K562 (cell line): ENCODE data around the gene CHAC1. TPM values are rescaled to one million over a fixed set of nuclear protein-coding genes. Genes with fewer than 3 reads are reported as not detected.

Experiments
- ATAC-seq: fragments of 200-7000 bp; cut with Tn5 transposase; 3 replicates; pipeline ENCODE4 v1.9.1; 2020; ENCODE audit warnings: moderate library complexity
- BruUV-seq: library from RNA; stranded (reverse); fragments of 400-500 nt; replicated peaks from 2 replicates; lab custom pipeline; 2021; lab: Mats Ljungman, UMichigan
- CTCF ChIA-PET: fragments of 300-600 bp; formaldehyde crosslinking; extraction: SDS; loops from one replicate; lab custom pipeline; 2021; ENCODE audit warnings: low intra/inter-chr PET ratio; lab: Yijun Ruan, JAX
- POLR2A ChIA-PET: fragments of 300-600, 350-650 bp; sonication (Branson Sonifier 250); formaldehyde crosslinking; extraction: SDS; loops from one replicate; lab custom pipeline; 2021; ENCODE audit warnings: antibody characterized with exemption, inconsistent platforms; lab: Yijun Ruan, JAX
- DNase-seq, 4 experiments: peaks; one replicate each; pipeline versions ENCODE4 v3.0.0 to v3.0.0-alpha.2; 2011 to 2018; ENCODE audit warnings: low spot score in 3 of 4, mixed read lengths in 3 of 4; ENCODE audit errors: extremely low read depth in 1 of 4
- FAIRE-seq: peaks from 2 replicates; lab custom pipeline; 2011; peaks lifted over from hg19 to GRCh38; lab: Jason Lieb, UNC
- H2AFZ ChIP-seq: 2 replicates; pipeline ENCODE4 v1.6.0; 2011; ENCODE audit warnings: low read depth, low read length, control low read depth, inconsistent platforms
- H3K27ac ChIP-seq: fragments of 200-600 bp; 3 replicates; pipeline ENCODE4 v1.8.0; 2011; ENCODE audit warnings: low read depth, mild to moderate bottlenecking, control low read depth, inconsistent platforms, low read length, moderate library complexity, mixed read lengths; ENCODE audit errors: extremely low read depth
- H3K27me3 ChIP-seq, 2 experiments: fragments of 300-600 bp in 1 of 2; 2 replicates in 1 of 2; 3 replicates in 1 of 2; pipeline versions ENCODE4 v1.6.0 to v1.8.0; 2011; ENCODE audit warnings: inconsistent platforms in 2 of 2, low read length in 2 of 2, mild to moderate bottlenecking in 1 of 2, mixed read lengths in 1 of 2, moderate library complexity in 1 of 2; ENCODE audit not compliant: control insufficient read depth in 2 of 2, insufficient read depth in 2 of 2
- H3K36me3 ChIP-seq: fragments of 300-600 bp; 3 replicates; pipeline ENCODE4 v1.8.0; 2011; ENCODE audit warnings: mild to moderate bottlenecking, low read length, inconsistent platforms; ENCODE audit not compliant: control insufficient read depth, insufficient read depth
- H3K4me1 ChIP-seq, 2 experiments: fragments of 200-600 bp in 1 of 2; replicated peaks in 1 of 2; 2 replicates in 1 of 2; 3 replicates in 1 of 2; pipeline versions ENCODE4 v1.5.1 to v1.8.0; 2011; ENCODE audit warnings: inconsistent platforms in 2 of 2, low read length in 2 of 2, mild to moderate bottlenecking in 1 of 2, mixed read lengths in 1 of 2, moderate library complexity in 1 of 2; ENCODE audit not compliant: control insufficient read depth in 2 of 2, insufficient read depth in 2 of 2
- H3K4me2 ChIP-seq: 2 replicates; pipeline ENCODE4 v1.6.1; 2011; ENCODE audit warnings: low read length, control low read depth, inconsistent platforms, mixed read lengths; ENCODE audit not compliant: insufficient read depth
- H3K4me3 ChIP-seq: fragments of 200-600 bp; sonication (generic), shearing (Covaris generic); 2 replicates; pipeline ENCODE4 v1.5.1; 2016; ENCODE audit warnings: control low read depth, inconsistent platforms
- H3K79me2 ChIP-seq: fragments of 200-600 bp; 3 replicates; pipeline ENCODE4 v1.8.0; 2011; ENCODE audit warnings: low read length, inconsistent platforms; ENCODE audit not compliant: control insufficient read depth, insufficient read depth
- H3K9ac ChIP-seq, 2 experiments: 2 replicates each; pipeline versions ENCODE4 v1.6.0 to v1.6.1; 2011; ENCODE audit warnings: low read depth in 2 of 2, low read length in 2 of 2, control low read depth in 1 of 2, inconsistent platforms in 1 of 2, mild to moderate bottlenecking in 1 of 2, mixed read lengths in 1 of 2; ENCODE audit not compliant: insufficient read depth in 1 of 2
- H3K9me1 ChIP-seq: one replicate; pipeline ENCODE4 v1.6.0; 2011; ENCODE audit warnings: inconsistent platforms, mild to moderate bottlenecking, low read length, moderate library complexity; ENCODE audit not compliant: control insufficient read depth, insufficient read depth
- H3K9me3 ChIP-seq: replicated peaks from 2 replicates; pipeline ENCODE4 v1.5.1; 2011; ENCODE audit warnings: low read depth, low read length, inconsistent platforms; ENCODE audit not compliant: control insufficient read depth, insufficient read depth
- H4K20me1 ChIP-seq: replicated peaks from 2 replicates; pipeline ENCODE4 v1.6.1; 2011; ENCODE audit warnings: low read length, inconsistent platforms, mixed read lengths; ENCODE audit not compliant: control insufficient read depth, insufficient read depth
- ADNP ChIP-seq: fragments of 200-800 bp; sonication (Bioruptor generic); IDR thresholded peaks from 2 replicates; pipeline ENCODE4 v1.6.1; 2016; ENCODE audit warnings: missing genetic modification characterization, missing compliant biosample characterization
- DIDO1 ChIP-seq: fragments of 450-650 bp; IDR thresholded peaks from 2 replicates; pipeline ENCODE4 v1.6.1; 2016; ENCODE audit warnings: low read depth, missing biosample characterization, missing genetic modification characterization
- DNMT1 ChIP-seq: fragments of 450-650 bp; IDR thresholded peaks from 2 replicates; pipeline ENCODE4 v1.6.1; 2016; ENCODE audit warnings: antibody characterized with exemption, mild to moderate bottlenecking
- DPF2 ChIP-seq: fragments of 450-650 bp; IDR thresholded peaks from 2 replicates; pipeline ENCODE4 v1.6.1; 2016
- ESRRB ChIP-seq: fragments of 250-450 bp; sonication (Bioruptor Pico); IDR thresholded peaks from 2 replicates; pipeline ENCODE4 v1.5.0; 2020; ENCODE audit warnings: mild to moderate bottlenecking, moderate library complexity, borderline replicate concordance
- HNRNPL ChIP-seq: fragments of 200-400 bp; formaldehyde crosslinking; IDR thresholded peaks from 2 replicates; pipeline ENCODE4 v1.6.1; 2017; ENCODE audit warnings: low read depth, mild to moderate bottlenecking, low read length
- L3MBTL2 ChIP-seq: fragments of 450-650 bp; IDR thresholded peaks from 2 replicates; pipeline ENCODE4 v1.6.1; 2016; ENCODE audit warnings: mild to moderate bottlenecking, moderate library complexity
- MED1 ChIP-seq: sonication (generic); formaldehyde crosslinking; IDR thresholded peaks from 2 replicates; pipeline ENCODE4 v1.8.1; 2023; ENCODE audit warnings: missing genetic modification reagents, borderline replicate concordance
- POLR2G ChIP-seq: fragments of 200-400 bp; formaldehyde crosslinking; IDR thresholded peaks from 2 replicates; pipeline ENCODE4 v1.6.1; 2017; ENCODE audit warnings: low read depth, mild to moderate bottlenecking, antibody characterized with exemption, low read length, moderate library complexity
- RBBP5 ChIP-seq: fragments of 200-600 bp; sonication (generic); IDR thresholded peaks from 2 replicates; pipeline ENCODE4 v1.6.1; 2012; ENCODE audit warnings: borderline replicate concordance, mild to moderate bottlenecking, low read length, control low read depth, inconsistent platforms; ENCODE audit not compliant: insufficient read depth, poor library complexity, severe bottlenecking
- SMARCB1 ChIP-seq: IDR thresholded peaks from 2 replicates; pipeline ENCODE4 v1.6.1; 2011; ENCODE audit warnings: improper control_type of control experiment, low read depth; ENCODE audit not compliant: insufficient read length
- U2AF2 ChIP-seq: fragments of 200-400 bp; formaldehyde crosslinking; optimal IDR thresholded peaks from 2 replicates; pipeline ENCODE3; 2017; ENCODE audit warnings: low read depth, mild to moderate bottlenecking, low read length
- ZMIZ1 ChIP-seq, 2 experiments: fragments of 150-350 bp in 1 of 2; IDR thresholded peaks; 2 replicates each; pipeline ENCODE4 v1.6.1; 2012 to 2016; ENCODE audit warnings: low read depth in 2 of 2, low read length in 2 of 2, mild to moderate bottlenecking in 1 of 2, moderate library complexity in 1 of 2
- WGBS: fragments of 100-300 bp; shearing (Covaris generic); methylation state at CpG from one replicate; pipeline ENCODE4 v1.1.6; 2016; ENCODE audit warnings: low coverage, mixed read lengths; ENCODE audit not compliant: insufficient coverage; ENCODE audit errors: missing lambda C conversion rate; 5-methylcytosine and 5-hydroxymethylcytosine counted together
- in situ Hi-C: fragments of 300-500 bp; cut with MboI; formaldehyde crosslinking; loops from 4 replicates; pipeline ENCODE4 v1.15.0; 2018; ENCODE audit warnings: inconsistent platforms, mixed read lengths
- intact Hi-C: fragments of 100-400 bp; cut with micrococcal nuclease; formaldehyde crosslinking; loops from 2 replicates; pipeline ENCODE4 v1.14.2; 2022
- polyA plus RNA-seq, 8 experiments: library from polyadenylated mRNA; depleted of rRNA in 4 of 8; stranded (reverse) in 5 of 8; unstranded in 3 of 8; fragments of >200 nt; fragmentation: Nextera tagmentation in 2 of 8; fragmentation: Illumina TruSeq in 1 of 8; extraction: Ambion mirVana in 2 of 8; extraction: Trizol in 1 of 8; gene quantifications; 2 replicates each; pipeline versions ENCODE4 v1.2.1 to v1.2.3, GENCODE V29; 2011 to 2014; ENCODE audit warnings: inconsistent platforms in 1 of 8, missing spikeins in 1 of 8
- total RNA-seq, 7 experiments: library from RNA; depleted of rRNA in 6 of 7; stranded (reverse); fragments of >200 nt in 6 of 7; fragmentation: Illumina TruSeq in 2 of 7; extraction: Trizol in 2 of 7; gene quantifications; 2 replicates each; pipeline versions ENCODE4 v1.2.1 to v1.2.3, GENCODE V29; 2011 to 2021; ENCODE audit warnings: low replicate concordance in 1 of 7
- TF ChIP-seq, protein P1 (sequence below), 2 experiments: IDR thresholded peaks in 1 of 2; conservative IDR thresholded peaks in 1 of 2; 2 replicates each; pipeline ENCODE4 v1.6.1; 2016; ENCODE audit warnings: low read depth in 2 of 2, mild to moderate bottlenecking in 1 of 2, missing compliant biosample characterization in 1 of 2, missing genetic modification characterization in 1 of 2, moderate library complexity in 1 of 2

The CHAC1 gene
- total and polyA plus RNA-seq, 9 of the 15 experiments (the other 6 are each of a cell fraction or from before 2014, with no cell fraction given): 0.47 to 39.0 (median 7.5) TPM

DNA sequence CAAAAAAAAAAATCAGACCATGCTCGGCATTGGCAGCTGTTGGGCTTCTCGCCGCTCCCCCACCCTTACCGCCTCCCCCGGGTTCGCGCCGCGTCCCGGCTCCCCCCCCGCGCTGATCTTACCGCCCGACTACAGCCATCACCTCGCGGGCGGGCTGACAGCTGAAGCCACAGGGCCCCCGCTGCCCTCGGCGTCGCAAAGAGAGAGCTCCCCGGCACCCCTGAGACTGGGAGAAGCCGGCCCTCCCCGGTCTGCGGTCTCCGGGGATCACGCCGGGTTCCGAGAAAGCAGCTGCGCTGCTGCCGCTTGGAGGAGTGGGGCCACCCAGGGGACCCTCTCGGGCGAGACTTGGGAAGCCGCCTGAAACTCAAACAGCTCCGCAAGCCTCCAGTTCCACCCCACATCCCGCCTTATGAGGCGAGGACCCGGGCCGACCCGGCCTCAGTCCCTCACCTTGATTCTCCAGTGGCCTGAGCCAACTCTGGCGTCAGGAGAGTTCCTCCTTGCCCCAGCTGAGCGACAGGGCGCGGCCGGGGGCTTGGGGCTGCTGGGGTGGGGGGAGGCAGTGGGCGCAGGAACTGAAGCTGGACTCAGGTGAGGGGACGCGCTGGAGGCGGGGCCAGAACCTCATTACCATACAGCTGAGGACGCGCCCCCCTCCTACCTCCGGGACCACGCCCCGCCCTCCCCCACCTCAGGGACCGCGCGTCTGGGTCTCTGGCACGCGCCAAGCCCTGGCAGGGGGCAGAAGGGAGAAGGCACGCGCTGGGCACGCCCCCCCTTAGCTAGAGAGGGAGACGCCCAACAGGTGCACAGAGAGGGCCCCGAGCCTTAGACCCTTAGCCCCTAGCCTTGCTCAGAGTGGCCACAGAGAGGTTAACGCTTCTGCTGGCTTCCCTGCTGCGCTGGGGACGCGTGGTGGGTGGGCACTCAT lies 25.1 kb upstream of the CHAC1 start:
- WGBS: 2% methylated on average over 36 of the region's 68 CpGs
- Histone ChIP-seq H3K4me3 (peak overlapping the region; percentile 54), H3K9ac (peak overlapping the region in 1 of 2 experiments; percentile 91; a peak in 2 of 4 replicates), H3K27ac (no peak overlapping the region), H3K4me2 (peak overlapping the region; percentile 75), H3K4me1 (peaks cover 12 to 71% of the 10 kb centered on the region in 2 experiments), H4K20me1 (0 out of 2 replicates have a peak, but pooled peaks cover 4% of the 10 kb centered on the region), H3K27me3 (peaks cover 0 to 19% of the 10 kb centered on the region in 2 experiments; a peak in 2 of 5 replicates), H2AFZ (peak overlapping the region; percentile 94), H3K36me3 (no peaks in the 10 kb centered on the region), H3K79me2 (no peaks in the 10 kb centered on the region), H3K9me1 (no peaks in the 10 kb centered on the region), H3K9me3 (no peaks in the 10 kb centered on the region)
- ATAC-seq: peak; percentile 36
- in situ Hi-C loops: no loop called here
- CTCF ChIA-PET: no interaction called here
- POLR2A ChIA-PET: interaction anchor here (0.7 to 1.1 kb wide), 8 partner anchors 13 to 1735 kb away, joined by 3 to 6 read pairs (median 4); no protein-coding TSS in a partner anchor
- intact Hi-C loops: no loop called here
- DNase-seq: peak; percentile 64 to 78 (median 72)
- no TSS peak for BruUV-seq
- no peak for FAIRE-seq
- TF ChIP-seq POLR2G (0 out of 2 replicates have a peak, but pooled peaks have one; percentile 27), DNMT1 (no peak), L3MBTL2 (0 out of 2 replicates have a peak, but pooled peaks have one; percentile 31), RBBP5 (no peak), U2AF2 (no peak), DIDO1 (no peak), HNRNPL (no peak), ZMIZ1 (IDR thresholded peaks at IDR 0.05; ENCODE audit: low read depth in 2 of 2, low read length in 2 of 2) (no peak), ADNP (tag) (no peak), SMARCB1 (no peak), DPF2 (peak; percentile 15; the same call in 1 of the 2 replicates), ESRRB (CRISPR knock-in tag) (no peak), MED1 (no peak)
- TF ChIP-seq, protein P1, sequence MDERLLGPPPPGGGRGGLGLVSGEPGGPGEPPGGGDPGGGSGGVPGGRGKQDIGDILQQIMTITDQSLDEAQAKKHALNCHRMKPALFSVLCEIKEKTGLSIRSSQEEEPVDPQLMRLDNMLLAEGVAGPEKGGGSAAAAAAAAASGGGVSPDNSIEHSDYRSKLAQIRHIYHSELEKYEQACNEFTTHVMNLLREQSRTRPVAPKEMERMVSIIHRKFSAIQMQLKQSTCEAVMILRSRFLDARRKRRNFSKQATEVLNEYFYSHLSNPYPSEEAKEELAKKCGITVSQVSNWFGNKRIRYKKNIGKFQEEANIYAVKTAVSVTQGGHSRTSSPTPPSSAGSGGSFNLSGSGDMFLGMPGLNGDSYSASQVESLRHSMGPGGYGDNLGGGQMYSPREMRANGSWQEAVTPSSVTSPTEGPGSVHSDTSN (CRISPR knock-in tag; IDR thresholded peaks at IDR 0.05; ENCODE audit: low read depth): no peak
- TF ChIP-seq, protein P1 (tag; conservative IDR thresholded peaks at IDR 0.05; ENCODE audit: low read depth): no peak
